Measurements from ENCODE around the gene C1orf232. TPM values are rescaled to one million over a fixed set of nuclear protein-coding genes. Genes with fewer than 3 reads are reported as not detected.

The C1orf232 gene
- total and polyA plus RNA-seq, 12 donors: not detected

DNA sequence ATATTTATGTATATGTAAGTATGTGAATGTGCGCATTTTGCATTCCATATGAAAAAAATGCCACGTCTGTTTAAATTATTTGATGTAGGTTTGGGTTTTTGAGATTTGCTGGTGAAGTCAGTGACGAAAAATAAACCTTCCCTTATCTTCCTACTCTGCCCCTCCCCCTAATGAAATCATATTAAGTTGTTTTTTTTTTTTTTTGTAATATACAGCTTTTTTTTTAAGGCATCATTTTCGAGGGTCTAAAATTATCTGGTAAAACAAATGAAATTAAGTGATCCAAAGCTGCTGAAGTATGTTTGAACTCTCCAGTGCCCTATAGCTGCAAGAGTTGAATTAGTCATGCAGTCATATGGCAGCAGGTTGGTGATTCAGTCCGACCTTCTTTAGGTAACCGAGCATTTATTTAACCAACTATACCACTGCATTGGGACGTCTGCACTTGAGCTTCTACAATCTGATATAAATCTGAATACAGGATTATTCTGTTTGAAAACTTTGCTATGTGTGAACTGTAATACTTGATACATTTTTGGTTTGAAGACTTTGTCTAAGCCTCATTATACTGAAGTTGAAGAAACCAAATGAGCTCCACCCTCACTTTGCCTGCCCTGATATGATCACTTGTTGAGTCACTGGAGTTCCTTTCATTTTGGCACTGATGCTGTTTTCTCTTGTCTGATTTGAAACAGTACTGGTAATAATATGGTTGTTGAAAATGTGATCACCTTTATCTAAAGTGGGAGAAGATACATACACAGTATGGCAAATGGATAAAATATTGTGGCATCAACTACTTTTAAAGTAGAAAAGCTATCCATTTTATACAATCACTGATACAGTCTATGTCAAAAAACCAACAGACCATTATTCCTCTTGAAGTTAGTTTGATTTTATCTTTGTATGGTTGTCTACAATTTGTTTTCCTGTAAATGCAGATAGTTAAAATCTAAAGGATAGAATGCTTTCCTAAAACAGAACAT, 45.5 kb downstream of the C1orf232 start:
- intact Hi-C loops (cut with DNase I): no loop called here
- no peak overlapping the region for H3K4me3 ChIP-seq
- peak in 1 of 8 donors; percentile 33 for ATAC-seq
- DNase-seq: no peak
- H3K27ac ChIP-seq: peak overlapping the region in 6 of 10 donors; percentile 14 to 67 (median 21)
- no peaks in the 10 kb centered on the region for H3K27me3 ChIP-seq
- H3K4me1 ChIP-seq: peaks cover 0 to 90% (median 50%) of the 10 kb centered on the region in 9 donors
- peaks cover 0 to 61% (median 1%) of the 10 kb centered on the region in 9 donors for H3K36me3 ChIP-seq
- TF ChIP-seq, protein P1, sequence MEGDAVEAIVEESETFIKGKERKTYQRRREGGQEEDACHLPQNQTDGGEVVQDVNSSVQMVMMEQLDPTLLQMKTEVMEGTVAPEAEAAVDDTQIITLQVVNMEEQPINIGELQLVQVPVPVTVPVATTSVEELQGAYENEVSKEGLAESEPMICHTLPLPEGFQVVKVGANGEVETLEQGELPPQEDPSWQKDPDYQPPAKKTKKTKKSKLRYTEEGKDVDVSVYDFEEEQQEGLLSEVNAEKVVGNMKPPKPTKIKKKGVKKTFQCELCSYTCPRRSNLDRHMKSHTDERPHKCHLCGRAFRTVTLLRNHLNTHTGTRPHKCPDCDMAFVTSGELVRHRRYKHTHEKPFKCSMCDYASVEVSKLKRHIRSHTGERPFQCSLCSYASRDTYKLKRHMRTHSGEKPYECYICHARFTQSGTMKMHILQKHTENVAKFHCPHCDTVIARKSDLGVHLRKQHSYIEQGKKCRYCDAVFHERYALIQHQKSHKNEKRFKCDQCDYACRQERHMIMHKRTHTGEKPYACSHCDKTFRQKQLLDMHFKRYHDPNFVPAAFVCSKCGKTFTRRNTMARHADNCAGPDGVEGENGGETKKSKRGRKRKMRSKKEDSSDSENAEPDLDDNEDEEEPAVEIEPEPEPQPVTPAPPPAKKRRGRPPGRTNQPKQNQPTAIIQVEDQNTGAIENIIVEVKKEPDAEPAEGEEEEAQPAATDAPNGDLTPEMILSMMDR (IDR thresholded peaks at IDR 0.05): no peak
- no peaks in the 10 kb centered on the region for H3K9me3 ChIP-seq
- 88 to 90% methylated on average over 7 of the region's 7 CpGs for WGBS, 2 donors

GRCh38 chr1:26121854-26122773, 46.6 kb downstream of the C1orf232 start:
- H3K36me3 ChIP-seq: peaks cover 0 to 72% (median 9%) of the 10 kb centered on the region in 9 donors
- H3K4me3 ChIP-seq: no peak overlapping the region
- TF ChIP-seq, protein P1 (IDR thresholded peaks at IDR 0.05): no peak
- peaks cover 0 to 79% (median 43%) of the 10 kb centered on the region in 9 donors for H3K4me1 ChIP-seq
- no peaks in the 10 kb centered on the region for H3K9me3 ChIP-seq
- DNase-seq (no peak), ATAC-seq (peak in 5 of 8 donors; percentile 31 to 44 (median 38))
- no peaks in the 10 kb centered on the region for H3K27me3 ChIP-seq
- H3K27ac ChIP-seq: peak overlapping the region in 7 of 10 donors; percentile 1 to 67 (median 37)
- WGBS, 2 donors: 61 to 63% methylated on average over 8 of the region's 8 CpGs
- intact Hi-C loops (cut with DNase I): no loop called here

- 66 to 70% methylated on average over 9 of the region's 9 CpGs for WGBS, 2 donors
- intact Hi-C loops (cut with DNase I): loop anchor here in 1 of 10 donors (10.0 kb wide), 1 partner anchor 115 kb away; the partner anchor contains the start of gene CEP85
Observed at GRCh38 chr1:26119892-26120608, 48.7 kb downstream of the C1orf232 start.

More at GRCh38 chr1:26119892-26120608, 48.7 kb downstream of the C1orf232 start:
- Histone ChIP-seq H3K27ac (peak overlapping the region in 3 of 10 donors; percentile 15 to 41 (median 33)), H3K4me3 (no peak overlapping the region), H3K36me3 (peaks cover 0 to 93% (median 11%) of the 10 kb centered on the region in 9 donors), H3K4me1 (peaks cover 0 to 59% (median 40%) of the 10 kb centered on the region in 9 donors), H3K9me3 (no peaks in the 10 kb centered on the region), H3K27me3 (no peaks in the 10 kb centered on the region)
- no peak for ATAC-seq
- DNase-seq: no peak
- TF ChIP-seq, protein P1 (IDR thresholded peaks at IDR 0.05): no peak

Data from heart right ventricle (tissue), 16 donors.